Measurements from ENCODE around the gene CD58.

CD58 gene

GRCh38 chr1:116508085-116508983 is 62.5 kb downstream of the CD58 start:
- peak; percentile 48 for DNase-seq

GRCh38 chr1:116507631-116508030 is 63.2 kb downstream of the CD58 start:
- DNase-seq: no peak

- peak; percentile 63 for DNase-seq
Observed at GRCh38 chr1:116506132-116507004, 64.5 kb downstream of the CD58 start.

GRCh38 chr1:116504308-116505156 is 66.3 kb downstream of the CD58 start:
- peak; percentile 95 for DNase-seq

- DNase-seq: peak; percentile 37
Observed at GRCh38 chr1:116503546-116504307, 67.1 kb downstream of the CD58 start.

GRCh38 chr1:116502671-116503314 is 68.0 kb downstream of the CD58 start:
- DNase-seq: no peak

- DNase-seq: no peak
Observed at GRCh38 chr1:116501870-116502244, 69.0 kb downstream of the CD58 start.

GRCh38 chr1:116501125-116501869 is 69.5 kb downstream of the CD58 start:
- DNase-seq: no peak

- DNase-seq: peak; percentile 77
Observed at GRCh38 chr1:116498789-116499628, 71.8 kb downstream of the CD58 start.

- no peak for DNase-seq
Observed at GRCh38 chr1:116497656-116498055, 73.2 kb downstream of the CD58 start.

GRCh38 chr1:116496898-116497297 is 73.9 kb downstream of the CD58 start:
- DNase-seq: no peak

- DNase-seq: no peak
Observed at GRCh38 chr1:116496380-116496779, 74.4 kb downstream of the CD58 start.

GRCh38 chr1:116495535-116495934 is 75.3 kb downstream of the CD58 start:
- no peak for DNase-seq

- no peak for DNase-seq
Observed at GRCh38 chr1:116494745-116495144, 76.1 kb downstream of the CD58 start.

GRCh38 chr1:116494353-116494692 is 76.5 kb downstream of the CD58 start:
- no peak for DNase-seq

GRCh38 chr1:116493484-116494352 is 77.1 kb downstream of the CD58 start:
- no peak for DNase-seq

- DNase-seq: no peak
Observed at GRCh38 chr1:116493036-116493435, 77.8 kb downstream of the CD58 start.

- no peak for DNase-seq
Observed at GRCh38 chr1:116492358-116492811, 78.4 kb downstream of the CD58 start.

Data from activated CD4-positive, alpha-beta T cell treated with anti-CD3 and anti-CD28 coated beads, Interleukin-2, Interleukin-6, amounts not matched to agents 100 ng/mL and 50 ng/mL, durations not matched to agents 16 hours and 8 hours (primary cell).